ENCODE data around the gene FCGR3B.
"Not testable (repeated sequence)": the region's sequence is repeated elsewhere in the genome, so short reads cannot be mapped to it uniquely, and the experiment has no call there.

The FCGR3B gene

DNA sequence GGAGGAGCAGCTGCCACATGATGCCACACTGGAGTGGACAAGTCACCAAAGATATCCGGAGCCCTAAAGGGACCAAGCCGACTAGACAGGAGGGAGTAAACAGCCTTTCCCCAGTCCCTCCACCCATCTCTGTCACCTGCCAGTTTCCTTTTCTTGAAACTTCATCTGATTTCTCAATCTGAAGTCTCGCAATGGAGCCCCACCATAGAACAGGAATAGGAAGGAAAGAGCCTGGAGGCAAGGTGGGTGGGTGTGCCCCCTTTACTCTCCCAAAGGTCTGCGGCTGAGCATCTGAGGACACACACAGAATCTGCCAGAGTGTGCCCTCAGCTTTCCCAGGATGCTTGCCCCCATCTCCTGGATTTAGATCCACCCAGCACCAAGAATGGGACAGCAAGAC, at the start of gene FCGR3B:
TSS of gene FCGR3B (minus strand) at position 101 of the 400 bp plus-strand sequence. CDS start at position 19, 82 bp downstream.
- DNase-seq (ENCODE audit: low read depth), result no peak

DNA sequence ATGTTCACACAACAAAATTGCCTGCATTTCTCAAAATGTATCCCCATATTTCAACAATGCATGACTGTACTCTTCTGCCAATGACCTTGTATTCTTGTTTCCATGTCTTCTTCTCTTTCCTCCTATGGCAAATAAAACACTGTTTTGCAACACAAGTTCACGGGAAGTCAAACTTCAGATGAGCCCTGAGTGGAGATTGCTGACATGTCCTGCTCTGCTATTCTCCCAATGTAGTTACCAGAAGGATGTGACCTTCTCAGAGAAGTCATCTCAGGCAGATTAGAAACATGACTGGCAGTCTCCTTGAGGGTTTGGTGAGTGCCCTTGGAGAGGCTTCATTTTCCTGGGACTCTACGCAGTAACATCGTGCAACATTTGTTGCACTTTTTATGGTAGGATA, 47.5 kb upstream of the FCGR3B start:
- DNase-seq (ENCODE audit: low read depth), result no peak

DNA sequence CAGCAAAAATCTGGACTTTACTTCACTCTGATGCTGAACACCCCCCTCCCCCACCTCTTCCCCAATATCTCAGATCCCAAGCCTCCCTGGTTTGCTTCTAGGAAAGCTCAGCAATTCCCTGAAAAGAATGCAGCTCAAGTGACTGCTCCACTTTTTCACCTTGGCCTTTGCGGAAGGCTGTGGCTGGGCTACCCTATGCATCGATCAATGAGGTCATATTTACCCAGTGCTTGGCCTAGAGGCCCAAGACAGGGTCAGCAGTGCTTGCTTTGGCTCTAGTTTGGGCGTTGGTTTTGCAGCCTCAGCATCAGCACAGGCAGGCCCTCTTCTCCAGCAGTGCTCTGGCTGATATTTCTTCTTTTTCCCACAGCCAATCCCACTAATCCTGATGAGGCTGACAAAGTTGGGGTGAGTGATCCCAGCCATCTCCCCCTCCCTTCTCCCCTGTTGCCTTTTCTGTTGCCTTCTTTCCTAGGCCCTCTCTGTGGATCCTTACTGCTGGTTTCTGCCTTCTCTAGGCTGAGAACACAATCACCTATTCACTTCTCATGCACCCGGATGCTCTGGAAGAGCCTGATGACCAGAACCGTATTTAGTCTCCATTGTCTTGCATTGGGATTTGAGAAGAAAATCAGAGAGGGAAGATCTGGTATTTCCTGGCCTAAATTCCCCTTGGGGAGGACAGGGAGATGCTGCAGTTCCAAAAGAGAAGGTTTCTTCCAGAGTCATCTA, 46.1 kb upstream of the FCGR3B start:
- no peak for DNase-seq (ENCODE audit: low read depth)

DNA sequence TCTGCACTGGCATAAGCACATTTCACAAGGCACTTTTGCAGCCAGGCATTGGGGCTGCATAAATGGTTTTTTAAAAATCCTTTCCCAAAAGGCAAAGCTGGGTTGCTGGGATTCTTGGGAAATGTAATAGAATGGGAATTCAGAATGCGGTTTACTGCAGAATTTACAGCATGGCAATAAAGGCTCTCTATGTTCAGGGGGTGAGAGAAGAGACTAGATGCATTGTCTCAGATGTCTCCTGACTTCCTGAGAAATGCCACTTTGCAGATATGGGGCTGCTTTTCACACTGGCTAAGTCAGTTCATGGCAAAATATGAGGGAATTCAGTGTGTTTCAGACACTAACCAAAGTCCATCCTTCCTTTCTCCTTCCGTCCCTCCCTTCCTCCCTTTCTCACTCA, 45.5 kb upstream of the FCGR3B start:
- DNase-seq (ENCODE audit: low read depth), result no peak

DNA sequence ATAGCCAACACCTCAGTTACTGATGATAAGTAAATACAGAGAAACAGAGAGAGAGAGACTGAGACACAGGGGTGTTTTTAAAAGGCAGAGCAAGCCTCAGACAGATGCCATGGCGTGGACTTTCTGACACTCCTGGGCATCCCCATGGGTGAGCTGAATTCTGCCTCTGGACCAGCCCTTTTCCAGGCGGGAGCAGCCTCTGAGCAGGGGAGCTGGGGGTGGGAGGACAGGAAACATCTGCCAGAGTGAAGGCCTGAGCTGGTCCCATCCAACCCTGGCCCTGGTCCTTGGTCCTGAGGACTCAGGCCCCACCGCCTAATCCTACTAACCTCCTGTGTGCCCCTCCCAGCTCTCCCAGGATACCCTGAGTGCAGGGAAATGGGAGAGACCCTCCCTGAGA, 43.9 kb upstream of the FCGR3B start:
- DNase-seq (ENCODE audit: low read depth), result not testable (repeated sequence)

DNA sequence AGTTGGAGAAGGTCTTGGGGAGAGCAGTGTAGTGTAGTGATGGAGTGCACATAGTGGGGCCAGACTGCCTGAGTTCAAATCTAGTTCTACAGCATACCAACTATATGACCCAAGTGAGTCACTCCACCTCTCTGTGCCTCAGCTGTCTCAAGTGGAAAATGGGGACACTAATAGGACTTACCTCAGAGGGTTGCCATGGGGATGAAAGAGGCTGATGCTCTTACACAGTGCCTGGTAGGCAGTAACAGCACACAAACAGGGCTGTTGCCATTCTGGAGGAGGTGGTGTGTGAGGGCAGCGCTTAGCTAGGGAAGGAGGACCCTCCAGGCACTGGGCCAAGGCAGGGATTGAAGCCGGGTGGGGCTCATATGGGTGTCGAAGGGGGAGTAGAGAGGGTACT, 43.5 kb upstream of the FCGR3B start:
- DNase-seq (ENCODE audit: low read depth), result not testable (repeated sequence)

DNA sequence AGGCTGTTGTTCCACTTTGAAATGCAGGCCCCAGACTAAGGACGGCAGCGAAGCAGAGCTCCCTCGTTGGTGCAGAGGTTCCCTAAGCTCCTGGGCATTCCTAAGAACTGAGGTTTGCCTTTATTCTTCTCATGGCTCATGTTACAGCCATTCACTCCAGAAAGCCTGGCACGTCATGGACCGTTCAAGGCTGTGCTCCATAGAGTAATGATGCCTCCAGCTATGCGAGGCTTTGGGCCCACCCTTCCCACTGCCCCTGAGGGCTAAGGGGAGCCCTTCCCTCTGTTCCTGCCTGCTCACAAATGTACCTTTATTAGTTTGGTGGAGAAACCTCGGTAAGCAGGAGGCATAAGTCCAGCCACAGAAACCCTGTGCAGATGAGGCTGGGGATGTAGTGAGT, 42.5 kb upstream of the FCGR3B start:
- not testable (repeated sequence) for DNase-seq (ENCODE audit: low read depth)

DNA sequence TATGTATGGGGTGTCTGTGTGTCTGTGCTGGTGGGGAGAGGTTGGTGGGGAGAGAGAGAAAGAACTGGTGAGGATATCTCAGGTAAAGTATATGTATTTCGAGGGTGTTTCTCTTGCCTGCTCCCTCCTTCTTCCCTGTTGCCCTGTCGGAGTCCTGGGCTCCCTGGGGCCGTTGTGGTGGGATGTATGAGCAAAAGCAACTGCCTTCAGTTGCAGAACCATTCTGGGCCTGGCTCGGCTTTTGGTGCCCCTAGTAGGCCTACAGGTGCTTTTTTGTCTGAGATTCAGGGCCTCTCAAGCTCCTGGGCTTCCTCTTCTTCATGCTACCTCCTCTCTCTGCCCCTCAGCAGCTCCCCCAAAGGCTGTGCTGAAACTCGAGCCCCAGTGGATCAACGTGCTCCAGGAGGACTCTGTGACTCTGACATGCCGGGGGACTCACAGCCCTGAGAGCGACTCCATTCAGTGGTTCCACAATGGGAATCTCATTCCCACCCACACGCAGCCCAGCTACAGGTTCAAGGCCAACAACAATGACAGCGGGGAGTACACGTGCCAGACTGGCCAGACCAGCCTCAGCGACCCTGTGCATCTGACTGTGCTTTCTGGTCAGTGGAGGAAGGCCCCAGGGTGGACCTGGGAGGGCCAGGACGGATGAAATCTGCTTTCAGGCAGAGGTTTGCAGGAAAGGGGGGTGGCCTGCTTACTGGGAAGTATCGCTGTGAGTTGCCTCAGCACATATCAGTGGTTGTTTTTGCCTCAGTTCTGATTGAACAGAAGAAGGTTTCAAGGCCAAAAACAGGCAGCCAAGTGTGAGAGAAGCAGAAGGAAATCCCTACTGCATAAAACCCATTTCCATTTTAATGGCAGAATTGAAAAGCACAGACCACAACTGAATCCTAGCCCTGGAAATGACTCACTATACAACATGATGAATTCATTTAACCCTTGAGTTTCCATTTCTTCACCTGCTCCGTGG, 40.4 kb upstream of the FCGR3B start:
- DNase-seq (ENCODE audit: low read depth), result not testable (repeated sequence)

DNA sequence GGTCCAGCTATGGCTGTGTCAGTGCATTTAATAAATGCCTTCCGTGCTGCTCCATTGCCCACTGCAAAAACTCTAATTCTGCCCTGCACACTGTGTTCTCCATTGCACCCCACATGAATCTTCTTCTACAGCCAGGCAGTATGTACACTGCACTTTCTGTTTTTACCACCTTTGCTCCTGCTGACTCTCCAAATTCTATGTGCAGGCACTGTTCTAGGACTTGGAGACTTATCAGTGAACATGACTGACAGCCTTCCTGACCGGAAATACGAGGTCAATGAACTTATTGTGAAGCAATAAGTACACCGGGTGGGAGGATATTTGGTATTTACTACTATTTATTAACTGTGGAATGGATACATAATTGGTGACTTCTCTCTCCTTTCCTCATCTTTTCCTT, 33.7 kb upstream of the FCGR3B start:
- DNase-seq (ENCODE audit: low read depth), result not testable (repeated sequence)

DNA sequence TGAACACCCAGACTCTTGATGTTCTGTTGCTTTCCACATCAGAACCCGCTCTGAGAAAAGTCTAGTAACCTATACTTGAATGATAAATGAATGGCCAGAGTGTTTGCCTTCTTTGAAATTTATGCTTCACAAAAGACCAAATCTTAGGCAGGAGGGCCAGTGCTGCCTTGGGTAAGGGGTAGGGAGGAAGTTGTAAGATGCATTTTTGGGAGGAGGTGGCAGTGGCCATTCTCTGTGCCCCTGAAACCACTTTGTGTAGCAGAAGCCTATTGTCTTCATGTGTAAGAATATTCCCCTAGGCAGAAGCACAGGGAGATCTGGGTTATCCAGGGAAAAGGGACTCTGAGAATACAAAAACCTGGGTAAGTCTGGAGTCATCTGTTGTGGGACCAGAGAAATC, 32.6 kb upstream of the FCGR3B start:
- DNase-seq (ENCODE audit: low read depth), result not testable (repeated sequence)

DNA sequence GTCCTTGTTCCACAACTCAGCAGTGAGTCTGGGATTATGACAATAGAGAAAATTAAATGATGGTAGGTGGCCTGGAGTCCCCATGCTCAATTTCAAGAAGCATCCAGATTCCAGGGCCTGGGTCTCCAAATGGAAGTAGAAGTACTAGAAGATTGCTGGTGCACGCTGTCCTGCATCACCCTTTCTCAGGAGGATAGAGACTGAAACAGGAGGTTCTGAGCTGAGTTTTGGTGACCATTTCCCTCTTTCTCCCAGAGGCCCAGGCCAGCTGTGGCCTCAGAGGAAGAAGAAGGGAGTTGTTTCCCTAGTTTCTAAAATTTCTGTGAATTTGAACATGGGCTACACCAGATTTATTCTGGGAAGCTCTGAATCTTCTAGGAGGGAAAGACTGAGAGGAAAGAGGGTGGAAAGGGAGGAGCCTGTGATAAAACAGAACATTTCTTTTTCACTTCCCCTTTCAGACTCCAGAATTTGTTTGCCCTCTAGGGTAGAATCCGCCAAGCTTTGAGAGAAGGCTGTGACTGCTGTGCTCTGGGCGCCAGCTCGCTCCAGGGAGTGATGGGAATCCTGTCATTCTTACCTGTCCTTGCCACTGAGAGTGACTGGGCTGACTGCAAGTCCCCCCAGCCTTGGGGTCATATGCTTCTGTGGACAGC, 31.8 kb upstream of the FCGR3B start, which contains the start of gene FCGR2B:
TSS of gene FCGR2B (plus strand) at position 460 of the 656 bp plus-strand sequence. CDS start at position 559, 99 bp downstream.
- DNase-seq (ENCODE audit: low read depth), result not testable (repeated sequence)

DNA sequence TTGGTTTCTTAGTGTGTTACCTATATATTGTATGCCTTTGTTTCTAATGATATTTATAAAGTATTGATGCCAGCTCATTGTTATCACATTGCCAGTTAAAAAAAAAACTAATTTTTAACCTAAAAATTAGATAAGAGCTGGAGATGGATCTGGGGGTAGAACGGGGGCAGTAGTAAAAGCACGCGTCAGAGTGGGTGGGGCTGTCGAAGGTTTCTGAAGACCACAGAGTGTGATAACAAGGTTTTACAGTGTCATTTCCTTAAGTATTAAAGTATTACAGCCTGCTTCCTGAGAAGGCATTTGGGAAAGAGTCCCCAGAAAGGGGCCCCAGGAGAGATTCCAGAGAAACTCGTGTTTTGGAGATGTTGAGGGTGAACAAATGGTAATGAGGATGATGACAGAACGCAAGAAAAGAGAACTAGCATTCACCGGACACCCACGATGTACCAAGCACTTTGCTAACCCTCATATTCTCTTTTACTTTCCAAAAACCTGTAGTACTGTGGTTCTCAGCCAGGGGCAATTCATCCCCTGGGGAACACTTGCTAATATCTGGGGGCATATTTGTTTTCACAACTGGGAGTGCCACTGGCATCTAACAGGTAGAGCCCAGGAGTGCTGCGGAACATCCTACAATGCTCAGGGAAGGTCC, 30.8 kb upstream of the FCGR3B start:
- DNase-seq (ENCODE audit: low read depth), result not testable (repeated sequence)

DNA sequence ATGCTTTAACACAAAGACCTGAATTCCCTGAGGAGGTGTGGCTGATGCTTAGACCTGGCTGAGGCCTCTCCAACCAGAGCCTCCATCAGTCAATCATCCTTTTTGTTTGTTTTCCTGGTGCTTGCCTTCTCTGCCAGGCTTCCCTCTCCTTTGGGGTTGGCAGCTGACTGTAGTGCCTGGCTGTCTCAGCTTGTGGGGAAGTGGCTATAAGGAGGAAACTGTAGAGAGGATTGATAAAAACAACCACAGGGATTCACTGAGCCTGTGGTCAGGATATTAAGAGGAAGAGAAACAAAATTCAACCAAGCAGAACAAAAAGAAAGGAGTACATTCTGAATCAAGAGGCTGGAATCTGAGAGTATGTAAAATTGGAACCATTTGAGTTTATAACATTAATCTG, 27.5 kb upstream of the FCGR3B start:
- not testable (repeated sequence) for DNase-seq (ENCODE audit: low read depth)

DNA sequence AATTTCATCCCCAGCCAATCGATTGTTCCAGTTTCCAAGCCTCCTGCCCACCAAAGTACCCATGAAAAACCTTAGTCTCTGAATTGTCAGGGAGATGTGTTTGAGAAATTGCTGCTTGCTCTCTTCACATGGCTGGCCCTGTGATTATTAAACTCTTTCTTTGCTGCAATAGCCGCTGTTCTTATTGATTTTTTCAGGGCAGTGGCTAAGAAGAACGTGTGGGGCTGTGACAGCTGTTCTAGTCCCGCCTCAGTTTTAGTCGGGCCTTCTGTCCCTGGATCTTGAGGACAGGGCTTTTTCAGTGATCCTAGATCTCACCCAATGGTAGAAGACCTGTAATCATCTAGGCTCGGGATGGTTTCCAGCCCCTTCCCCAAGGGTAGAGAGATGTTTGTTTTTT, 23.0 kb upstream of the FCGR3B start:
- not testable (repeated sequence) for DNase-seq (ENCODE audit: low read depth)

DNA sequence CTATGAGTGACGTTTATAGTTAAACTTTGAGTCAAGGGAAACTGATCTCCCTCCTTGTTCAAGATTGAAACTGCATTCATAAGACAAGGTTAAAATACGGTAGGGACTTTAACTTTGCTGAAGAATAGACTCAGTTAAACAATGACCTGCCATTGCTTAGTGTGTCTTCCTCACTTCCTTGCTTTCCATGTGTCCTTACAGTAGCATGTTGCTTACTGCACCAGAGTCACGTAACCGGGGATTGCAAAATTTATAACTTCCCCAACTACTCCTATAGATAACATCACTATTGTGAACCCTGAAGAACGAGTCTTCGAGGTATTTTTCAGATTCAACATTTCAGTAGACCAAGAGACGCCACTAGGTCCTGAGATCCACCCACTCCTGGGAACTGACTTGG, 22.6 kb upstream of the FCGR3B start:
- DNase-seq (ENCODE audit: low read depth), result not testable (repeated sequence)

DNA sequence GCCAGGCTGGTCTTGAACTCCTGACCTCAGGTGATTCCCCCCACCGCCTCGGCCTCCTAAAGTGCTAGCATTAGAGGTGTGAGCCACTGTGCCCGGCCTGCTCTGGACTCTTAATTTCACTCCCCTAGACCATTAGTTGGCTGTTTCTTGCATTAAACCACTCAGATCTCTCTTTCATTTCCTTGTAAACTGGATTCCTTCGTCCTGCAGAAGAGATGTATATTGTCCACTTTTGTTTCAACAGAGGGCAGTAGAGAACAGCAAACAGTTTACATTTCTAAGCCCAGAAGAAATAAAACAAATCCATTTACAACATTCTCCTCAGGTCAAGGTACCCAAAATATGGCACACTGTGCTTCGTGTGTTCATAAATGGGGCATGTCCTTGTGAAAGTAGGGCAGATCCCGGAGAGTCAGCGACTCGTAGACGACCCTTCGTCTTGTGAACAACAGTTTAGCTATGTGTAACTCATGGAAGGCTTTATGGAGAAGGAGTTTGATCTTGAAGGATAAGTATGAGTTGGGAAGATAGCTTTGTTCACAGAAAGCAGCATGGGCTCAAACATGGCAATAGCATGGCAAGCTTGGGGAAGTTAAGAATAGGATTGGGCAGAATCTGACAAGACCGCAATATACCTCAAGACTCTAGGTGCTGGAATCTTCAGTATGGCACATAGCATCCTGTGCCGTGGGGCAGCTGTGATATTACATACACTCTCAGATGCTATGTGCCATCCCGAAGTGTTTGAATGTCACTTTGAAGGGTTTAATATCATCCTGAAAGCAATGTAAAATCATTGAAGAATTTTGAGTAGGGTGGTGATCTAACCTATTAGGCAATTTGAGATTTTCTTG, 16.8 kb upstream of the FCGR3B start:
- peak; percentile 1 for DNase-seq (ENCODE audit: low read depth)

DNA sequence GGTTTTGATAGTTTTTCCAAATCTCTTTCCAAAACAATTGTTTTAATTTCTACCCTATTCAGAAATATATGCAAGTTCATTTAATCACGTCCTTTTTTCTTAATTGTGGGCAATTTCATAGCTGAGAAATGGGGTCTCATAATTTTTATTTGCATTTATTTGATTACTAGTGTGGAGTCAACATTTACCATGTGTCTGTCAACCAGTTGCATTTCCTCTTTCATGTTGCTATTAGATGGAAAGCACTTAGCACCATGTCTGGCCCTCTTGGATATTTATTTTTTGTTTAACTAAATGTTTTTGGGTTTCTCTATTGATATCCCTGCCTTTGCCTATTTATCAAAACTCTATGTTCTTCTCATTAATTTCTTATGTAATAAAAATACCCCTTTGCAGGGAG, 13.9 kb upstream of the FCGR3B start:
- DNase-seq (ENCODE audit: low read depth), result not testable (repeated sequence)

DNA sequence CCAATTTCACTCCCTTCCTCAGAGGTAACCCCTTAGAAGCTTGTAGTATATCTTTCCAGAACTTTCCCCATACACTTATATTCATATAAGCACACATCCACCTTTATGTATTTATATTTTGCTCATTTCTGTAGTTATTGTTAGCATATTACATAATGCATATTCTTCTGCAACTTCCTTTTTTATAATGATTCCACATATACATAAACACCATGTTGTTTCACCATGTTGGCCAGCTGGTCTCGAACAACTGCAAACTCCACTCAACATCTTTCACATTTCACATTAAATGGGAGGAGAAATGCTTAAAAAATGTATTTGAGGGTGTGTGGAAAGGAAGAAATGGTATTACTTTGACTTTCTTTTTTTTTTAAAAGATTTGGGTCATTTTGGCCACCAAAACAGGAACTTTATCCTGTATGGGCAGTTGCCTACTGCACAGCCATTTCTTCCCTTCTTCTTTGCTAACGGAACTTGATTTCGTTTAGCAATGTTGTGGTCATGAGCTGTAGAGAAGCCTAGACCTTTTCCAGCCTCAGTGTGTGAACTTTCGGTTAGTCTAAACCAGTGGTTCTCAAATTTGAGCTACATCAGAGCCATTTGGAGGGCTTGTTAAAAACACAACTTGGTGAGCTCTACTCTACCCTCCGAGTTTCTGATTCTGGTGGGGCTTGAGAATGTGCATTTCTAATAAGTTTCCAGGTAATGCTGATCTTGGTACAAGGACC, 12.7 kb upstream of the FCGR3B start:
- DNase-seq (ENCODE audit: low read depth), result not testable (repeated sequence)

DNA sequence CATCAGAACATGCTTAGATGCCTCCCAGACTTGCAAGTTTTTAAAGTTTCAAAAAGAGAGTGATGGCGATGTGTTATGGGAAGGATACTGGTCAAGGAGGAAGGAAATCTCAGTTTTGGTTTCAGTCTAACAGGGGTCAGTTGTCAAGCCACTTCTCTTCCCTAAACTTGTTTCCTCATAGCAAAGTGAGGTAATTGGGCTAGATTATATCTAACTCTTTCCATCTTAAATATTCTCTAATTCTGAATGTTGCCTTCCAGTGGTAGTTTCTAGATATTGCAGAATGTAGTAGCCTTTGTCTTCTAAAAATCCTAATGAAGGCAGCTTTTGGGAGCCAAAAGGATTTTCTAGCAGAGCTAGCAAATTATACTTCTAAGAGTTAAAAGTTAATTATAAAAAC, 11.7 kb upstream of the FCGR3B start:
- DNase-seq (ENCODE audit: low read depth), result not testable (repeated sequence)

DNA sequence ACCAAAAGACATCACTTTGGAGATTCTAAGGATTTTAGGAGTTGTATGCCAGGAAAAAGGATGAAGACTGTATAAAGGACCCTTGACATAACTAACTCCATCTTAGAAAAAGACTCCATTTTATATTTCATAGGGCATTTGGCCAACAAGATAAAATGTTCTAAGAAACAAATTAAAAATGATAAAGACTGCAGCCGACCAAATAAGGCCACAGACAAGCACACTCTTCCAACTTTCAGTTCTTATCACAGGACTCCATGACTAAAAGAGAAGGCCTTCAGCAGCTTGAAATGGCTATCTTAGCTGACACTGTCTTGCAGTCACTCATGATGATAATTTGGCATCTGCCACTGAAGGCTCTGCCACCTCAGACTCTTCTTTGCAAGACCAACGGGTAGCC, 8.2 kb upstream of the FCGR3B start:
- DNase-seq (ENCODE audit: low read depth), result not testable (repeated sequence)

All from HS-27A (cell line).